Vagina (tissue), 2 donors: ENCODE data around the gene TRAPPC10.
"Not testable (repeated sequence)": the region's sequence is repeated elsewhere in the genome, so short reads cannot be mapped to it uniquely, and the experiment has no call there.

Experiments
- CTCF ChIP-seq, 3 experiments: fragments of 450-650 bp in 2 of 3; fragments of 200-600 bp in 1 of 3; sonication (generic) in 1 of 3; IDR thresholded peaks; one replicate each; pipeline ENCODE4 v1.5.1; 2017 to 2019; ENCODE audit warnings: antibody characterized with exemption in 3 of 3, mild to moderate bottlenecking in 2 of 3, moderate library complexity in 2 of 3
- POLR2A ChIP-seq, 2 donors: fragments of 450-650 bp; IDR thresholded peaks; one replicate each; pipeline ENCODE4 v1.6.1; 2017; ENCODE audit warnings: antibody characterized with exemption in 2 of 2, mild to moderate bottlenecking in 2 of 2, moderate library complexity in 2 of 2
- POLR2AphosphoS5 ChIP-seq, 2 donors: sonication (generic); formaldehyde crosslinking; IDR thresholded peaks; one replicate each; pipeline ENCODE4 v1.9.0; 2017; ENCODE audit warnings: antibody characterized with exemption in 2 of 2, mild to moderate bottlenecking in 2 of 2, low read depth in 1 of 2; ENCODE audit not compliant: insufficient read depth in 1 of 2

- TF ChIP-seq POLR2AphosphoS5 (IDR thresholded peaks at IDR 0.05; ENCODE audit: insufficient read depth in 1 of 2, low read depth in 1 of 2); POLR2A (IDR thresholded peaks at IDR 0.05); CTCF (IDR thresholded peaks at IDR 0.05): not testable (repeated sequence)
These were observed 130.4 kb downstream of the TRAPPC10 start for GRCh38 chr21:44142470-44142869.
